WERI-Rb-1 (cell line): ENCODE measurements around the gene STXBP5.

ENCODE experiments used
- DNase-seq: peaks from one replicate; pipeline ENCODE4 v3.0.0-alpha.2; 2020
- H3K27ac ChIP-seq: fragments of 250-450 bp; sonication (Bioruptor Pico); 2 replicates; pipeline ENCODE4 v1.5.1; 2020; ENCODE audit warnings: mild to moderate bottlenecking, moderate library complexity
- H3K27me3 ChIP-seq: fragments of 250-450 bp; sonication (Bioruptor Pico); 2 replicates; pipeline ENCODE4 v1.5.1; 2021; ENCODE audit warnings: mild to moderate bottlenecking, low read depth, moderate library complexity; ENCODE audit not compliant: insufficient read depth, severe bottlenecking
- H3K36me3 ChIP-seq: fragments of 250-450 bp; sonication (Bioruptor Pico); 2 replicates; pipeline ENCODE4 v1.5.1; 2020; ENCODE audit warnings: mild to moderate bottlenecking, moderate library complexity
- H3K4me3 ChIP-seq: 2 replicates; pipeline ENCODE4 v1.5.1; 2011; ENCODE audit warnings: low read depth, mild to moderate bottlenecking, control low read depth, low read length
- H3K9me3 ChIP-seq: fragments of 250-450 bp; sonication (Bioruptor Pico); 2 replicates; pipeline ENCODE4 v1.5.1; 2021; ENCODE audit warnings: mild to moderate bottlenecking, moderate library complexity; ENCODE audit not compliant: severe bottlenecking
- TF ChIP-seq, protein P1 (sequence below): IDR thresholded peaks from 2 replicates; pipeline ENCODE4 v1.5.1; 2011; ENCODE audit warnings: low read depth, mild to moderate bottlenecking, control low read depth, inconsistent platforms, low read length

Gene STXBP5

DNA sequence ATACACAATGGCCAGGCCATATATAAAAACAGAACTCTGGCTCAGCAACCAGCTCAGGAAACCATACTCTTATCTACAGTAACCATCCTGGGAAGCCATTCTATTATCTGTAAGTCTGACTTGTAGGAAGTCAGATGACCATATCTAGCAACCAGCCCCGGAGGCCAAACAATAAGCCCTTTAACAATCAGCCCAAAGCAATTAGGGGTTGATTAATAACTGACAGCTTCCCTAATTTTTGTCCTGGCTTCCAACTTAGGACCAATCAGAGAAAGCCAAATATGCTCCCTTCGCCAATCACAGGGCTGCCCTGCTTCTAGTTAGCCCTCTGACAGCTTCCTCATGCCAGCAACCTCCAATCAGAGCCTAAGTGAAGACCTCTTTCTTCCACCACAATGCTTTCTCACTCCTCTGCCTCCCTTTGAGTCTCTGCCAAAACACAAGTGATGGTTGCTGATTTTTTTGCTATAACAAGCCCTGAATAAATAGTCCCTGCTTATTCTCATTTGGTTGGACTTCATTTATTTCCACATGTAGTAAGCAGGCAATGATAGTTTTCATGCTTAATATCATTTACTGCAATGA lies 37.8 kb upstream of the STXBP5 start:
- no peaks in the 10 kb centered on the region for H3K9me3 ChIP-seq
- H3K27ac ChIP-seq, result no peak overlapping the region
- no peak overlapping the region for H3K4me3 ChIP-seq
- no peaks in the 10 kb centered on the region for H3K36me3 ChIP-seq
- TF ChIP-seq, protein P1, sequence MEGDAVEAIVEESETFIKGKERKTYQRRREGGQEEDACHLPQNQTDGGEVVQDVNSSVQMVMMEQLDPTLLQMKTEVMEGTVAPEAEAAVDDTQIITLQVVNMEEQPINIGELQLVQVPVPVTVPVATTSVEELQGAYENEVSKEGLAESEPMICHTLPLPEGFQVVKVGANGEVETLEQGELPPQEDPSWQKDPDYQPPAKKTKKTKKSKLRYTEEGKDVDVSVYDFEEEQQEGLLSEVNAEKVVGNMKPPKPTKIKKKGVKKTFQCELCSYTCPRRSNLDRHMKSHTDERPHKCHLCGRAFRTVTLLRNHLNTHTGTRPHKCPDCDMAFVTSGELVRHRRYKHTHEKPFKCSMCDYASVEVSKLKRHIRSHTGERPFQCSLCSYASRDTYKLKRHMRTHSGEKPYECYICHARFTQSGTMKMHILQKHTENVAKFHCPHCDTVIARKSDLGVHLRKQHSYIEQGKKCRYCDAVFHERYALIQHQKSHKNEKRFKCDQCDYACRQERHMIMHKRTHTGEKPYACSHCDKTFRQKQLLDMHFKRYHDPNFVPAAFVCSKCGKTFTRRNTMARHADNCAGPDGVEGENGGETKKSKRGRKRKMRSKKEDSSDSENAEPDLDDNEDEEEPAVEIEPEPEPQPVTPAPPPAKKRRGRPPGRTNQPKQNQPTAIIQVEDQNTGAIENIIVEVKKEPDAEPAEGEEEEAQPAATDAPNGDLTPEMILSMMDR, result no peak
- H3K27me3 ChIP-seq, result no peaks in the 10 kb centered on the region
- DNase-seq, result no peak

DNA sequence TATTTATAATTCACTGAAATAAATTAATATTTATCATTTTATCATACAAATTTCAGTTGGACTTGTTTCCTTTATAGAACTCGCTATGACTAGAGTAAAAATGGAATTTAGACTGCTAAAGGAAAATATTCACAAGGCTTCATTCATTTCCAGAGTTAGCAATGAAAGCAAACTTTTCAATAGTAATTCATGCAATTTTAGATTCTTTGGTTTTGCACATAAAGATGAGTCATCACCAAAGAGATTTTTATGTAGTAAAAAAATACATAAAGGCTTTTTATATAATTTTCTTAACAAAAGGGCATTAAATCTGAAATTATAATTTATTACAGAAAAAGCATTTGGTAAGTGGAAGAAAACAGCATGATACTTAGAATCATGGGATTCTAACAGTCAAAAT lies 37.2 kb upstream of the STXBP5 start:
- no peak overlapping the region for H3K27ac ChIP-seq
- no peak overlapping the region for H3K4me3 ChIP-seq
- no peaks in the 10 kb centered on the region for H3K9me3 ChIP-seq
- no peaks in the 10 kb centered on the region for H3K27me3 ChIP-seq
- no peak for DNase-seq
- no peaks in the 10 kb centered on the region for H3K36me3 ChIP-seq
- TF ChIP-seq, protein P1, result no peak

DNA sequence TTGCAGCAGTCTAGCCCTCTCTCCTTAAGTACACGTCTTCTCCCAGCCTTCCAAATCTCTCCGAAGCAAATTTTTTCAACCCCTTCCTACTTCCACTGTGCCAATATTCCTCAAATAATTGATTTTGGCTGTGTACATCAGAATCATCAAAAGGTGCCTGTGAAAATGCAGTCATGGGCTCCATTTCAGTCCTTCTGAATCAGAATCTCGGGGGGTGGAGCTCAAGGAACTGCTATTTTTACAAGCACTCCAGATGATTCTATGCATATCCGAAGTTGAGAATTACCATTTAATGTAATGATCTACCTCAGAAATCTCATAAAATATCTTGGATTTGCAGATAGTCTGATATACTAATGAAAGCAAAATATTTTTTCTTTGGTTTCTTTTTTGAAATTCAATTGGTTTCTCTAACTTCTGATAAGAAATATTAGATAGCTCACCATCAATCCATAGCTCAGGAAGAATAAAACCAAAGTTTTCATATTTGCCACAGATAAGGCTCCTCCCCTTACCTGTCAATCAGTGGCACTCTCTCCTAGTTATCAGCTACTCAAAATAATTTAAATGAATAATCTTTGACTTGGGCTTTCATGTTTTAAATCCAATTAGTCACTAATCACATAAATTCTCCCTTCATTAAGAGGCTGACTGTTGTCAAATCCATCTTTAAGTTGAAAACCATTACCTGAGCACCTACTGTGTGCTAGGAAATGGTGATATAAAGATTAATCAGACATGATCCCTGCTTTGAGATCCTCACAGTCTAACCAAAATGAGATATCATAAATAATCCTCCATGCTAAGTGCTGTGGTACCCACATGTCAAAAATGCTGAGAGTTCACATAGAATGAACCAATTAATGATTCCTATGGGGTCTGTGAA lies 36.4 kb upstream of the STXBP5 start:
- H3K36me3 ChIP-seq, result no peaks in the 10 kb centered on the region
- H3K9me3 ChIP-seq, result no peaks in the 10 kb centered on the region
- H3K4me3 ChIP-seq, result no peak overlapping the region
- no peaks in the 10 kb centered on the region for H3K27me3 ChIP-seq
- DNase-seq, result no peak
- no peak overlapping the region for H3K27ac ChIP-seq
- TF ChIP-seq, protein P1, result no peak

DNA sequence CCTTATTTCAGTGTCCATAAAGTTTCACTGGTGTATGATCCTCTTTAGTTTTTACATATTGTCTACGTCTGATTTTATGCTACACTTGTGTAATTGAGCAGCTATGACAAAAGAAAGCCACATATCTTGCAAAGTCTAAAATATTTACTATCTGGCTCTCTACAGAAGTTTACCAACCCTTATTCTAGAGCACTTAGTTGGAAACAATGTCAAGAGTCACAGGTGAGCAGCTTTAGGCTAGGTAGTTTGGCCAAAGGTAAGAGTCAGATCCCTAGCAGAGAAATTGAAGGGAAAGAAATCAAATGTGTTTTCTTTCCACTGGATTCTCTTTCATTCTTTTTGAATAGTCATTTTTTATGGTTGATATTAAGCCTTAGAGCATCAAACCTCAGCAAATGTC lies 34.7 kb upstream of the STXBP5 start:
- TF ChIP-seq, protein P1, result no peak
- Histone ChIP-seq H3K9me3 (no peaks in the 10 kb centered on the region), H3K27ac (no peak overlapping the region), H3K4me3 (no peak overlapping the region), H3K36me3 (no peaks in the 10 kb centered on the region), H3K27me3 (no peaks in the 10 kb centered on the region)
- DNase-seq, result no peak

DNA sequence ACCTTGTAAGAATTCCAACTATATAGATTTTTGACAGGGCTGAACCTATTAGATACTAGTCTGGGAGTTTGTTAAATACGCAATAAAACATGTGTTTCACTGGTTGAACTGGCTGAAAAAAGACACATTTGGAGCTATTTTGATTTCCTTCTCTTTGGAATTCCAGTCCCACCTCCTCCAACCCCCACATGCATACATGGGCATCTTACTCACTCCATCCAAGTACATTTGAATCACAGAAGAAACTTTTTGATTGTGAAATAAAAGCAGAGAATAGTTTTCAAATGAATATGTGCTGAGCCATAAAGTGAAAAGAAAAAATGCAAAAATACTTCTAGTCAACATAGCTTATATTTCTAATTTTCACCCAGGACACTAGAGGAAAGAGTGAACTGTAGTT lies 33.9 kb upstream of the STXBP5 start:
- H3K27me3 ChIP-seq, result no peaks in the 10 kb centered on the region
- no peak overlapping the region for H3K27ac ChIP-seq
- H3K4me3 ChIP-seq, result no peak overlapping the region
- H3K36me3 ChIP-seq, result no peaks in the 10 kb centered on the region
- no peak for DNase-seq
- no peaks in the 10 kb centered on the region for H3K9me3 ChIP-seq
- TF ChIP-seq, protein P1, result no peak
